Measurements from ENCODE around the gene SNX21. TPM values are rescaled to one million over a fixed set of nuclear protein-coding genes. Genes with fewer than 3 reads are reported as not detected.
A peak's percentile ranks its signal among the peaks of the same experiment; 100 is the strongest.

Gene SNX21
- total RNA-seq, 2 experiments from 2014 or later: 0.49 to 0.79 TPM

DNA sequence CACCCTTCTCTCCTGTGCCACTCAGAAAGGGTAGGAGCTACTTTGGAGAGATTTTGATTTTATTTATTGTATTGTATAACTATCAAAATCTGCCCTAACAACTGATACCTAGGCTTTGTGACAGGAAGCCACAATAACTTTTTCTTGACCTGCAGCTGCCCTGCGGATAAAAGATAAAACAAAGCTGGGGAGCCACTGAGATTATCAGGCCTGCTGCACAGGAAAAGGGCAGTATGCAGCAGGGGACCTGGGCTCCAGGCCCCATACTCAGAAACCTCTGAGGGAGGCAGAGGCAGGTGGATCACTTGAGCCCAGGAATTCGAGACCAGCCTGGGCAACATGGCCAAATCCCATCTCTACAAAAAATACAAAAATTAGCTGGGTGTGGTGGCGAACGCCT lies 980 bp upstream of the SNX21 start:
- H3K27ac ChIP-seq (ENCODE audit: low read depth, low read length, poor library complexity, severe bottlenecking): no peak overlapping the region
- BruUV-seq (replicated peaks): no TSS peak
- POLR2A ChIA-PET: interaction anchor here (0.9 to 2.1 kb wide), 3 partner anchors 10 to 12 kb away, joined by 4 to 8 read pairs (median 4); no protein-coding TSS in a partner anchor
- no peaks in the 10 kb centered on the region for H4K20me1 ChIP-seq (ENCODE audit: insufficient read depth, low read length)
- no peak overlapping the region for H2AFZ ChIP-seq (ENCODE audit: low read length)
- H3K9me2 ChIP-seq (ENCODE audit: insufficient read depth, low read length): no peaks in the 10 kb centered on the region
- CTCF ChIA-PET (ENCODE audit: unreplicated experiment): no interaction called here
- no peaks in the 10 kb centered on the region for H3K9me3 ChIP-seq (ENCODE audit: low read length)
- no peak for DNase-seq (ENCODE audit: low spot score)
- intact Hi-C loops (cut with micrococcal nuclease; ENCODE audit: unreplicated experiment): no loop called here
- H3K79me2 ChIP-seq (ENCODE audit: insufficient read depth, low read depth, low read length): no peaks in the 10 kb centered on the region
- peaks cover 7% of the 10 kb centered on the region for H3K4me1 ChIP-seq (ENCODE audit: insufficient read depth, low read length, poor library complexity, severe bottlenecking)
- H3K4me2 ChIP-seq (ENCODE audit: low read length): no peak overlapping the region
- H3K4me3 ChIP-seq (ENCODE audit: low read depth, low read length, poor library complexity, severe bottlenecking): no peak overlapping the region
- H3K36me3 ChIP-seq (ENCODE audit: insufficient read depth, low read length): no peaks in the 10 kb centered on the region
- no peak for TF ChIP-seq EZH2phosphoT487 (IDR thresholded peaks at IDR 0.05; ENCODE audit: borderline replicate concordance, low read depth, low read length)
- TF ChIP-seq, protein P1, sequence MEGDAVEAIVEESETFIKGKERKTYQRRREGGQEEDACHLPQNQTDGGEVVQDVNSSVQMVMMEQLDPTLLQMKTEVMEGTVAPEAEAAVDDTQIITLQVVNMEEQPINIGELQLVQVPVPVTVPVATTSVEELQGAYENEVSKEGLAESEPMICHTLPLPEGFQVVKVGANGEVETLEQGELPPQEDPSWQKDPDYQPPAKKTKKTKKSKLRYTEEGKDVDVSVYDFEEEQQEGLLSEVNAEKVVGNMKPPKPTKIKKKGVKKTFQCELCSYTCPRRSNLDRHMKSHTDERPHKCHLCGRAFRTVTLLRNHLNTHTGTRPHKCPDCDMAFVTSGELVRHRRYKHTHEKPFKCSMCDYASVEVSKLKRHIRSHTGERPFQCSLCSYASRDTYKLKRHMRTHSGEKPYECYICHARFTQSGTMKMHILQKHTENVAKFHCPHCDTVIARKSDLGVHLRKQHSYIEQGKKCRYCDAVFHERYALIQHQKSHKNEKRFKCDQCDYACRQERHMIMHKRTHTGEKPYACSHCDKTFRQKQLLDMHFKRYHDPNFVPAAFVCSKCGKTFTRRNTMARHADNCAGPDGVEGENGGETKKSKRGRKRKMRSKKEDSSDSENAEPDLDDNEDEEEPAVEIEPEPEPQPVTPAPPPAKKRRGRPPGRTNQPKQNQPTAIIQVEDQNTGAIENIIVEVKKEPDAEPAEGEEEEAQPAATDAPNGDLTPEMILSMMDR (conservative IDR thresholded peaks at IDR 0.05; ENCODE audit: low read length): no peak

DNA sequence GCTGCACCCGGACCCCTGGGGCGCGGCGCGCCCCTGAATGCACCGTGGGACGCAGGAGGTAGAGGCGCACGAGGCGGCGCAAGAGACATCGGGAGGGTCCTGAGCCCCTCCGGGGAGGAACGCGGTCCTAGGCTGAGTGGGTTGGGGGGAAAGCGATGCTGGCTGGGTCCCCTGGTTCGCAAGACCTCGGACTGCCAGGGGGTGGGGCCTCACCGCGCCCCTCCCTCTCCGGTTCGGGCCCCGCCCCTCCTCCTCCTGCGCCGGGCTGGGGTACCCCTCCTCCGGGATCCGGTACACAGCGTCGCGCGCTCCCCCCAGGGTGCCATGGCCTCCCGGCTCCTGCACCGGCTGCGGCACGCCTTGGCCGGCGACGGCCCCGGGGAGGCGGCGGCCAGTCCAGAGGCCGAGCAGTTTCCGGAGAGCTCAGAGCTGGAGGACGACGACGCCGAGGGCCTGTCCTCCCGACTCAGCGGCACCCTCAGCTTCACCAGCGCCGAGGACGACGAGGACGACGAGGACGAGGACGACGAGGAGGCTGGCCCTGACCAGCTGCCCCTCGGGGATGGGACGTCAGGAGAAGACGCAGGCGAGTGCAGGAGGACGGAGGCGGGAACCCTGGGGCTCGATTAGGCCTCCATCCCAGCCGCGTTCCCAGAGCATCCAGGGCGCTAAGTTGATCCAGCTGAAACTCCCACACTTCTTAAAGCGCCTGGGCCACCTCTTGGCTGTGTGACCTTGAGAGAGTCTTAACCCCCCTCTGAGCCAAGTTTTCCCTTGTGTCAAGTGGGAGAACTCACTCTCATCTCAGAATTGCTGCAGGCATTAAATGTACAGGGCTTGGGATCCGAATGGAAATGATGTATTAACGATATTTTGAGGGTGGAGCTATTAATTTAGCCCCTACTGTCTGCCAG lies 541 bp downstream of the SNX21 start:
- Histone ChIP-seq H3K79me2 (ENCODE audit: insufficient read depth, low read depth, low read length) (no peaks in the 10 kb centered on the region), H3K27ac (ENCODE audit: low read depth, low read length, poor library complexity, severe bottlenecking) (no peak overlapping the region), H3K4me3 (ENCODE audit: low read depth, low read length, poor library complexity, severe bottlenecking) (peak overlapping the region; percentile 60), H3K36me3 (ENCODE audit: insufficient read depth, low read length) (no peaks in the 10 kb centered on the region), H2AFZ (ENCODE audit: low read length) (peak overlapping the region; percentile 60), H3K4me1 (ENCODE audit: insufficient read depth, low read length, poor library complexity, severe bottlenecking) (peaks cover 7% of the 10 kb centered on the region), H3K9me2 (ENCODE audit: insufficient read depth, low read length) (no peaks in the 10 kb centered on the region), H3K4me2 (ENCODE audit: low read length) (peak overlapping the region; percentile 72), H4K20me1 (ENCODE audit: insufficient read depth, low read length) (no peaks in the 10 kb centered on the region), H3K9me3 (ENCODE audit: low read length) (no peaks in the 10 kb centered on the region)
- DNase-seq (ENCODE audit: low spot score): no peak
- ChIA-PET CTCF (ENCODE audit: unreplicated experiment) (no interaction called here), POLR2A (interaction anchor here (1.0 to 2.1 kb wide), 2 partner anchors 8 to 12 kb away, joined by 4 to 8 read pairs; no protein-coding TSS in a partner anchor)
- no TSS peak for BruUV-seq (replicated peaks)
- intact Hi-C loops (cut with micrococcal nuclease; ENCODE audit: unreplicated experiment): no loop called here
- TF ChIP-seq, protein P1 (conservative IDR thresholded peaks at IDR 0.05; ENCODE audit: low read length): no peak
- TF ChIP-seq EZH2phosphoT487 (IDR thresholded peaks at IDR 0.05; ENCODE audit: borderline replicate concordance, low read depth, low read length): no peak

DNA sequence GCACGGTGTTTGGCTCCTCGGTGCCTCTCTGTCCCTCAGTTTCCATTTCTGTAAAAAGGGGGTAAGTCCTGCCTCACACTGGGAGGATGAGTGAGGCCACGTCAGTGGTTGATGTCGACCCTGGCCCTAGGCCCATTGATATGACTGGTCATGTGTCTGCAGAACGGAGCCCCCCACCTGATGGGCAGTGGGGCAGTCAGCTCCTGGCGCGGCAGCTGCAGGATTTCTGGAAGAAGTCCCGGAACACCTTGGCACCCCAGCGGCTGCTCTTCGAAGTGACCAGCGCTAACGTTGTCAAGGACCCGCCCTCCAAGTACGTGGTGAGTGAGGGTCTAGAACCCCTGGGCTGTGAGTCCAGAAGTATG lies 1.2 kb downstream of the SNX21 start:
- Histone ChIP-seq H3K27ac (ENCODE audit: low read depth, low read length, poor library complexity, severe bottlenecking) (no peak overlapping the region), H2AFZ (ENCODE audit: low read length) (no peak overlapping the region), H4K20me1 (ENCODE audit: insufficient read depth, low read length) (no peaks in the 10 kb centered on the region), H3K4me2 (ENCODE audit: low read length) (no peak overlapping the region), H3K36me3 (ENCODE audit: insufficient read depth, low read length) (no peaks in the 10 kb centered on the region), H3K4me3 (ENCODE audit: low read depth, low read length, poor library complexity, severe bottlenecking) (no peak overlapping the region), H3K4me1 (ENCODE audit: insufficient read depth, low read length, poor library complexity, severe bottlenecking) (peaks cover 7% of the 10 kb centered on the region), H3K79me2 (ENCODE audit: insufficient read depth, low read depth, low read length) (no peaks in the 10 kb centered on the region), H3K9me2 (ENCODE audit: insufficient read depth, low read length) (no peaks in the 10 kb centered on the region), H3K9me3 (ENCODE audit: low read length) (no peaks in the 10 kb centered on the region)
- intact Hi-C loops (cut with micrococcal nuclease; ENCODE audit: unreplicated experiment): no loop called here
- BruUV-seq (replicated peaks): no TSS peak
- ChIA-PET POLR2A (no interaction called here), CTCF (ENCODE audit: unreplicated experiment) (no interaction called here)
- DNase-seq (ENCODE audit: low spot score): no peak
- TF ChIP-seq, protein P1 (conservative IDR thresholded peaks at IDR 0.05; ENCODE audit: low read length): no peak
- TF ChIP-seq EZH2phosphoT487 (IDR thresholded peaks at IDR 0.05; ENCODE audit: borderline replicate concordance, low read depth, low read length): no peak

Data from OCI-LY7 (cell line).